Measurements from ENCODE around the gene SLC39A13. TPM values are rescaled to one million over a fixed set of nuclear protein-coding genes. Genes with fewer than 3 reads are reported as not detected.

SLC39A13 gene
- total and polyA plus RNA-seq, 5 donors = 41.7 to 61.6 (median 45.0) TPM

GRCh38 chr11:47393163-47394049 lies 15.0 kb upstream of the SLC39A13 start:
- peak; percentile 24 to 37 for ATAC-seq
- Histone ChIP-seq H3K9me3 (ENCODE audit: control insufficient read depth, low read length) (no peaks in the 10 kb centered on the region), H3K4me1 (ENCODE audit: control insufficient read depth, insufficient read depth, low read length) (peaks cover 3% of the 10 kb centered on the region), H3K27ac (ENCODE audit: low read length) (peak overlapping the region; percentile 79), H3K27me3 (ENCODE audit: control insufficient read depth, insufficient read depth) (no peaks in the 10 kb centered on the region), H3K4me3 (ENCODE audit: low read length) (no peak overlapping the region)
- DNase-seq = peak; percentile 38 to 77 (median 75)
- intact Hi-C loops (cut with DNase I) = no loop called here
- 66% methylated on average over 20 of the region's 20 CpGs for WGBS

DNA sequence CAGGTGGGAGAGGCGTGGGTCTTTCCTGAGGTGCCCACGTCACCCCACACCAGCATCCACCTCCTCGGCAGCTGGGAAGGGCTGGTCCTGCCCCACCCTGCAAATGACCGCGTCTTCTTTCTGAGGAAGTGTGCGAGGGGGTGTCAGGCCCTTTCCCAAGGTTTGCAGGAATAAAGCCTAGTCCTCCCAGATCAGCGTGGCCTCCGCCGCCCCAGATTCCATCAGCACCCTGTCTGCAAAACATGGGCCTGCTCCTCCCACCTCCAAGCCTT lies 14.4 kb upstream of the SLC39A13 start:
- Histone ChIP-seq H3K9me3 (ENCODE audit: control insufficient read depth, low read length) (no peaks in the 10 kb centered on the region), H3K27me3 (ENCODE audit: control insufficient read depth, insufficient read depth) (no peaks in the 10 kb centered on the region), H3K27ac (ENCODE audit: low read length) (peak overlapping the region; percentile 79), H3K4me1 (ENCODE audit: control insufficient read depth, insufficient read depth, low read length) (peaks cover 3% of the 10 kb centered on the region), H3K4me3 (ENCODE audit: low read length) (no peak overlapping the region)
- DNase-seq (peak; percentile 44 to 69 (median 69)), ATAC-seq (peak in 1 of 2 donors; percentile 10)
- 82% methylated on average over 9 of the region's 9 CpGs for WGBS
- intact Hi-C loops (cut with DNase I) = no loop called here

GRCh38 chr11:47394322-47395222 lies 13.8 kb upstream of the SLC39A13 start:
- no peaks in the 10 kb centered on the region for H3K27me3 ChIP-seq (ENCODE audit: control insufficient read depth, insufficient read depth)
- 63% methylated on average over 39 of the region's 39 CpGs for WGBS
- intact Hi-C loops (cut with DNase I) = no loop called here
- DNase-seq = peak; percentile 76 to 88 (median 85)
- H3K9me3 ChIP-seq (ENCODE audit: control insufficient read depth, low read length) = no peaks in the 10 kb centered on the region
- no peak overlapping the region for H3K4me3 ChIP-seq (ENCODE audit: low read length)
- peak; percentile 51 to 79 for ATAC-seq
- H3K27ac ChIP-seq (ENCODE audit: low read length) = peak overlapping the region; percentile 79
- peaks cover 3% of the 10 kb centered on the region for H3K4me1 ChIP-seq (ENCODE audit: control insufficient read depth, insufficient read depth, low read length)

GRCh38 chr11:47395223-47396048 lies 13.0 kb upstream of the SLC39A13 start:
- no peaks in the 10 kb centered on the region for H3K27me3 ChIP-seq (ENCODE audit: control insufficient read depth, insufficient read depth)
- peaks cover 5% of the 10 kb centered on the region for H3K4me1 ChIP-seq (ENCODE audit: control insufficient read depth, insufficient read depth, low read length)
- intact Hi-C loops (cut with DNase I) = no loop called here
- DNase-seq = peak in 2 of 3 donors; percentile 63 to 73
- no peak overlapping the region for H3K4me3 ChIP-seq (ENCODE audit: low read length)
- WGBS = 74% methylated on average over 25 of the region's 25 CpGs
- peak overlapping the region; percentile 78 for H3K27ac ChIP-seq (ENCODE audit: low read length)
- H3K9me3 ChIP-seq (ENCODE audit: control insufficient read depth, low read length) = no peaks in the 10 kb centered on the region
- ATAC-seq = peak; percentile 2 to 3

- intact Hi-C loops (cut with DNase I) = no loop called here
- 92% methylated on average over 3 of the region's 3 CpGs for WGBS
- H3K27ac ChIP-seq (ENCODE audit: low read length) = no peak overlapping the region
- no peak overlapping the region for H3K4me3 ChIP-seq (ENCODE audit: low read length)
- DNase-seq = no peak
- H3K9me3 ChIP-seq (ENCODE audit: control insufficient read depth, low read length) = no peaks in the 10 kb centered on the region
- H3K27me3 ChIP-seq (ENCODE audit: control insufficient read depth, insufficient read depth) = no peaks in the 10 kb centered on the region
- ATAC-seq = no peak
- H3K4me1 ChIP-seq (ENCODE audit: control insufficient read depth, insufficient read depth, low read length) = peaks cover 6% of the 10 kb centered on the region
Observed at GRCh38 chr11:47396049-47396320, 12.4 kb upstream of the SLC39A13 start.

- Histone ChIP-seq H3K27me3 (ENCODE audit: control insufficient read depth, insufficient read depth) (no peaks in the 10 kb centered on the region), H3K27ac (ENCODE audit: low read length) (no peak overlapping the region), H3K4me1 (ENCODE audit: control insufficient read depth, insufficient read depth, low read length) (peaks cover 6% of the 10 kb centered on the region), H3K4me3 (ENCODE audit: low read length) (no peak overlapping the region), H3K9me3 (ENCODE audit: control insufficient read depth, low read length) (no peaks in the 10 kb centered on the region)
- DNase-seq (peak in 1 of 3 donors; percentile 28), ATAC-seq (no peak)
- 67% methylated on average over 3 of the region's 3 CpGs for WGBS
- intact Hi-C loops (cut with DNase I) = no loop called here
Observed at GRCh38 chr11:47398011-47398410, 10.4 kb upstream of the SLC39A13 start.

- H3K27me3 ChIP-seq (ENCODE audit: control insufficient read depth, insufficient read depth) = no peaks in the 10 kb centered on the region
- WGBS = 97% methylated on average over 1 of the region's 1 CpG
- intact Hi-C loops (cut with DNase I) = no loop called here
- H3K9me3 ChIP-seq (ENCODE audit: control insufficient read depth, low read length) = no peaks in the 10 kb centered on the region
- ATAC-seq = no peak
- H3K4me3 ChIP-seq (ENCODE audit: low read length) = no peak overlapping the region
- peak in 1 of 3 donors; percentile 29 for DNase-seq
- H3K27ac ChIP-seq (ENCODE audit: low read length) = no peak overlapping the region
- peaks cover 4% of the 10 kb centered on the region for H3K4me1 ChIP-seq (ENCODE audit: control insufficient read depth, insufficient read depth, low read length)
Observed at GRCh38 chr11:47398551-47398950, 9.8 kb upstream of the SLC39A13 start.

DNA sequence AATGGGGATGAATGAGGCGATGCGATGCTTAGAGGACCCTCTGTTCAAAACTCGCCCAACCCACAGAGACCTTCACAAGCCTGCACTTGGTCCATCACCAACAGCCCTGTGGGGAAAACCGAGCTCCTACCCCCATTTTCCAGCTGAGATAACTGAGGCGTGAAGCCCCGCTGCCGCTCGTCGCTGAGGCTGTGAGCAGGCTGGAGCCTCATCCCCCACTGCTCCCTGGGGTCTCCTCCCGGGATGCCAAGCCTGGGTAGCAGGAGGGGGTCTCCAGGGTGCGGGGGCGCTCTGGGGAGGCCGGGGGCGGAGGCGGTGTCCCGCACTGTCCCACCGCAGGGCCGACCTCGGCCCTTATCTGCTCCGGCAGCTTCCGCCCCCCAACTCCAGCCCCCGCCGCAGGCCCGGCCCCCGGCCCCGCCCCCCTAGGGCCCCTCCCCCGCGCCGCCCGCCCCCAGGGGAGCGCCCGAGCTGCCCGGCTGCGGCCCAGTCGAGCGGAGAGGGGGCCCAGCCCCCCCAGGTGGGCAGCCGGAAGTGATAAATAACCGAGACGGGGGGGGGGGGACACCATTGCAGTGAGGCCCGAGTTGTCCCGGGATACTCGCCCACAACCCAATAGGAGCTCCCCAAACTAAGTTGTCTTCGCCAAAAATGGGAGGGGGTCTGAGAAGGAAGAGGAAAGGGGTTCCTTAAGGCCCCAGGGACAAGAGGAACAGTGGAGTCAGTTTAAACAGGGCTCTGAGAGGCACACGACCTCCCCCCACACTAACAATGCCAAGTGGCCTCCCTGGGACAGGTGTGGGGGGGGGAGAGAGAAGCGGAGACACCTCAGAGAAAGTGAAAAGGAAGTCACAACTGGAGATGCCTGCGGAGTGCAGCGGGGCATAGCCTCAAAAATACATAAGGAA lies 8.3 kb upstream of the SLC39A13 start:
- Histone ChIP-seq H3K4me1 (ENCODE audit: control insufficient read depth, insufficient read depth, low read length) (peaks cover 3% of the 10 kb centered on the region), H3K9me3 (ENCODE audit: control insufficient read depth, low read length) (no peaks in the 10 kb centered on the region), H3K27ac (ENCODE audit: low read length) (peak overlapping the region; percentile 90), H3K27me3 (ENCODE audit: control insufficient read depth, insufficient read depth) (no peaks in the 10 kb centered on the region), H3K4me3 (ENCODE audit: low read length) (peak overlapping the region; percentile 64)
- peak; percentile 42 to 81 (median 78) for DNase-seq
- intact Hi-C loops (cut with DNase I) = no loop called here
- WGBS = 5% methylated on average over 47 of the region's 47 CpGs
- peak; percentile 81 to 85 for ATAC-seq

GRCh38 chr11:47400768-47401279 lies 7.6 kb upstream of the SLC39A13 start:
- intact Hi-C loops (cut with DNase I) = no loop called here
- peaks cover 3% of the 10 kb centered on the region for H3K4me1 ChIP-seq (ENCODE audit: control insufficient read depth, insufficient read depth, low read length)
- H3K27me3 ChIP-seq (ENCODE audit: control insufficient read depth, insufficient read depth) = no peaks in the 10 kb centered on the region
- H3K9me3 ChIP-seq (ENCODE audit: control insufficient read depth, low read length) = no peaks in the 10 kb centered on the region
- 12% methylated on average over 8 of the region's 8 CpGs for WGBS
- no peak overlapping the region for H3K4me3 ChIP-seq (ENCODE audit: low read length)
- peak overlapping the region; percentile 90 for H3K27ac ChIP-seq (ENCODE audit: low read length)
- peak; percentile 77 to 83 for ATAC-seq
- no peak for DNase-seq

DNA sequence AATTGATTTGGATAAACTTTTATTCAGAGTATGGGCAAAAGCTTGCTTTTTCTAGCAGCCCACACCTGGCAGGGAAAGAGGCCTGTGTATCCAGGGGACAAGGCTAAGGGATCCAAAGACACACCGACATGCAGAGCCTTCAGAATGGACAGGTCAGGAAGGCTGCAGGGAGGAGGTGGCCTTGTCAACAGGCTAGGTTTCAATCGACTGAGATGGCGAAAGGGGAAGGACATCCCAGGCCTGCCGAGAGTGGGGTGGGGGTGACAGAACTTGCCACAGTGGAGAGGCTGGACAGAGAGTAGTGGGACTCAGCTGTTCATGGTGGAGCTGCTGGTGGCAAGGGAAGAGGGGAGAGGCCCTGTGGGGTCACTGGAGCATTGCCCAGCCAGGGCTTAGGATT lies 5.3 kb upstream of the SLC39A13 start:
- H3K4me3 ChIP-seq (ENCODE audit: low read length) = no peak overlapping the region
- ATAC-seq (no peak), DNase-seq (no peak)
- H3K27ac ChIP-seq (ENCODE audit: low read length) = no peak overlapping the region
- WGBS = 76% methylated on average over 4 of the region's 4 CpGs
- intact Hi-C loops (cut with DNase I) = no loop called here
- H3K27me3 ChIP-seq (ENCODE audit: control insufficient read depth, insufficient read depth) = no peaks in the 10 kb centered on the region
- H3K4me1 ChIP-seq (ENCODE audit: control insufficient read depth, insufficient read depth, low read length) = peaks cover 9% of the 10 kb centered on the region
- H3K9me3 ChIP-seq (ENCODE audit: control insufficient read depth, low read length) = no peaks in the 10 kb centered on the region

Measured in right cardiac atrium (tissue), 5 donors.